Prostate gland (tissue), 2 donors: ENCODE measurements around the gene ZBTB11. TPM values are rescaled to one million over a fixed set of nuclear protein-coding genes. Genes with fewer than 3 reads are reported as not detected.
A peak's percentile ranks its signal among the peaks of the same experiment; 100 is the strongest.
"Not testable (repeated sequence)": the region's sequence is repeated elsewhere in the genome, so short reads cannot be mapped to it uniquely, and the experiment has no call there.

ENCODE experiments used
- DNase-seq: peaks from one replicate; pipeline ENCODE4 v3.0.0-alpha.2; 2019; ENCODE audit warnings: low spot score
- H3K27ac ChIP-seq, 2 donors: fragments of 200-600 bp; sonication (generic); 2 replicates each; pipeline ENCODE4 v1.5.1; 2017 to 2019
- H3K27me3 ChIP-seq: fragments of 200-600 bp; sonication (generic); replicated peaks from 2 replicates; pipeline ENCODE4 v1.5.1; 2019; ENCODE audit not compliant: insufficient read depth
- H3K36me3 ChIP-seq, 2 donors: fragments of 200-600 bp; sonication (generic); 1 replicate in 1 of 2; 2 replicates in 1 of 2; pipeline versions ENCODE4 v1.5.1 to v1.8.1; 2017 to 2019
- H3K4me1 ChIP-seq: fragments of 200-600 bp; sonication (generic); replicated peaks from 2 replicates; pipeline ENCODE4 v1.5.1; 2019
- H3K4me3 ChIP-seq, 2 donors: fragments of 200-600 bp; sonication (generic); 2 replicates each; pipeline ENCODE4 v1.5.1; 2017 to 2019
- H3K9me3 ChIP-seq: fragments of 200-600 bp; sonication (generic); 2 replicates; pipeline ENCODE4 v1.5.1; 2017
- POLR2A ChIP-seq: fragments of 450-650 bp; IDR thresholded peaks from one replicate; pipeline ENCODE4 v1.6.1; 2016; ENCODE audit warnings: antibody characterized with exemption, mild to moderate bottlenecking
- POLR2AphosphoS5 ChIP-seq: sonication (generic); formaldehyde crosslinking; IDR thresholded peaks from one replicate; pipeline ENCODE4 v1.6.1; 2017; ENCODE audit warnings: antibody characterized with exemption
- WGBS: methylation state at CpG from one replicate; pipeline ENCODE4 v1.1.5; 2018; 5-methylcytosine and 5-hydroxymethylcytosine counted together
- intact Hi-C: fragments of 100-400 bp; cut with DNase I; formaldehyde crosslinking; loops from one replicate; pipeline ENCODE4 v1.14.2; 2022
- total RNA-seq, 2 donors: library from RNA; depleted of rRNA; stranded (reverse); fragments of >200 nt; gene quantifications; one replicate each; pipeline ENCODE4 v1.1.0, GENCODE V29; 2016
- TF ChIP-seq, protein P1 (sequence below), 4 experiments: fragments of 200-600 bp in 2 of 4; fragments of 450-650 bp in 2 of 4; sonication (generic) in 2 of 4; IDR thresholded peaks; 1 replicate in 3 of 4; 2 replicates in 1 of 4; pipeline ENCODE4 v1.5.1; 2016 to 2019; ENCODE audit warnings: antibody characterized with exemption in 4 of 4, mild to moderate bottlenecking in 2 of 4, moderate library complexity in 2 of 4

ZBTB11 gene
- total RNA-seq, 2 donors from 2014 or later, result 20.5 to 21.2 TPM

DNA sequence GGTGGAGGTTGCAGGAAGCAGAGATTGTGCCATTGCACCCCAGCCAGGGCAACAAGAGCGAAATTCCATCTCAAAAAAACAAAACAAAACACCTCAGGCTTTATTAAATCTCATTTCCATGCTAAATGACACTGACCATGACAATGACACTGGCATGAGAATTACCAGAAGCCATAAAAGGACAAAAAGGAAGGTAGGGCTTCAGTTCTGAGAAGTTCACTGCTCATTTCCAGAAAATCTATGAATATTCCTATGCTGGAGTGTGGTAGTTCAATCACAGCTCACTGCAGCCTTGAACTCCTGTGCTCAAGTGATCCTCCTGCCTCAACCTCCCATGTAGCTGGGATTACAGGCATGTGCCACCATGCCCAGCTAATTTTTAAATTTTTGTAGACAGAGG, 58.2 kb downstream of the ZBTB11 start:
- Histone ChIP-seq H3K27ac (no peak overlapping the region), H3K36me3 (no peaks in the 10 kb centered on the region), H3K27me3 (no peaks in the 10 kb centered on the region), H3K4me1 (no peaks in the 10 kb centered on the region), H3K4me3 (no peak overlapping the region), H3K9me3 (no peaks in the 10 kb centered on the region)
- 77% methylated on average over 1 of the region's 1 CpG for WGBS
- TF ChIP-seq POLR2A, result no peak
- TF ChIP-seq, protein P1, sequence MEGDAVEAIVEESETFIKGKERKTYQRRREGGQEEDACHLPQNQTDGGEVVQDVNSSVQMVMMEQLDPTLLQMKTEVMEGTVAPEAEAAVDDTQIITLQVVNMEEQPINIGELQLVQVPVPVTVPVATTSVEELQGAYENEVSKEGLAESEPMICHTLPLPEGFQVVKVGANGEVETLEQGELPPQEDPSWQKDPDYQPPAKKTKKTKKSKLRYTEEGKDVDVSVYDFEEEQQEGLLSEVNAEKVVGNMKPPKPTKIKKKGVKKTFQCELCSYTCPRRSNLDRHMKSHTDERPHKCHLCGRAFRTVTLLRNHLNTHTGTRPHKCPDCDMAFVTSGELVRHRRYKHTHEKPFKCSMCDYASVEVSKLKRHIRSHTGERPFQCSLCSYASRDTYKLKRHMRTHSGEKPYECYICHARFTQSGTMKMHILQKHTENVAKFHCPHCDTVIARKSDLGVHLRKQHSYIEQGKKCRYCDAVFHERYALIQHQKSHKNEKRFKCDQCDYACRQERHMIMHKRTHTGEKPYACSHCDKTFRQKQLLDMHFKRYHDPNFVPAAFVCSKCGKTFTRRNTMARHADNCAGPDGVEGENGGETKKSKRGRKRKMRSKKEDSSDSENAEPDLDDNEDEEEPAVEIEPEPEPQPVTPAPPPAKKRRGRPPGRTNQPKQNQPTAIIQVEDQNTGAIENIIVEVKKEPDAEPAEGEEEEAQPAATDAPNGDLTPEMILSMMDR (IDR thresholded peaks at IDR 0.05), result no peak
- TF ChIP-seq POLR2AphosphoS5, result no peak
- intact Hi-C loops, result no loop called here
- no peak for DNase-seq

DNA sequence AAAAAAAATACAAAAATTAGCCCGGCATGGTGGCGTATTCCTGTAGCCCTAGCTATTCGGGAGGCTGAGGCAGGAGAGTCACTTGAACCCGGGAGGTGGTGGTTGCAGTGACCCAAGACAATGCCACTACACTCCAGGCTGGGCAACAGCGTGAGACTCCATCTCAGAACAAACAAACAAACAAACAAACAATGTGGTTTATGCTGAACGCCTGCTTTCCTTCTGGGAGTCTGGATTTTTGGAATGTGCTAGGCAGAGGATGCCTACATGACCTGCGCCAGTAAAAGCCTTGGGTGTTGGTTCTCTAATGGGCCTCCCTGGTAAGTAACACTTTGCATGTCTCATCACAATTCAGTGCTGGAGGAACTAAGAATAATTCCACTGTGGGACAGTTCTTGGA, 59.5 kb downstream of the ZBTB11 start:
- H3K4me1 ChIP-seq, result no peaks in the 10 kb centered on the region
- H3K27me3 ChIP-seq, result no peaks in the 10 kb centered on the region
- DNase-seq, result no peak
- 86% methylated on average over 7 of the region's 7 CpGs for WGBS
- no peak overlapping the region for H3K27ac ChIP-seq
- H3K36me3 ChIP-seq, result no peaks in the 10 kb centered on the region
- intact Hi-C loops, result no loop called here
- H3K4me3 ChIP-seq, result no peak overlapping the region
- H3K9me3 ChIP-seq, result no peaks in the 10 kb centered on the region
- TF ChIP-seq, protein P1 (IDR thresholded peaks at IDR 0.05), result no peak
- TF ChIP-seq POLR2A, result no peak
- no peak for TF ChIP-seq POLR2AphosphoS5

DNA sequence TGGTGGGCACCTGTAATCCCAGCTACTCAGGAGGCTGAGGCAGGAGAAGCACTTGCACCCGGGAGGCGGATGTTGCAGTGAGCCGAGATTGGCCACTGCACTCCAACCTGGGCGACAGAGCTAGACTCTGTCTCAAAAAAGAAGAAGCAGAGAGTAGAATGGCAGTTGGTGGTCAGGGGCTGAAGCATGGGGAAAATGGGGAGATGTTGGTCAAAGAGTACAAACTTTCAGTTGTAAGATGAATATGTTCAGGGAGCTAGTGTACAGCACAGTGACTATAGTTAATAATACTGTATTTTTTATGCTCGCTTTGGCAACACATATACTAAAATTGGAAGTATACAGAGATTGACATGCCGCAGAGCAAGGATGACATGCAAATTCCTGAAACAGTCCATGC, 61.4 kb downstream of the ZBTB11 start:
- intact Hi-C loops, result no loop called here

DNA sequence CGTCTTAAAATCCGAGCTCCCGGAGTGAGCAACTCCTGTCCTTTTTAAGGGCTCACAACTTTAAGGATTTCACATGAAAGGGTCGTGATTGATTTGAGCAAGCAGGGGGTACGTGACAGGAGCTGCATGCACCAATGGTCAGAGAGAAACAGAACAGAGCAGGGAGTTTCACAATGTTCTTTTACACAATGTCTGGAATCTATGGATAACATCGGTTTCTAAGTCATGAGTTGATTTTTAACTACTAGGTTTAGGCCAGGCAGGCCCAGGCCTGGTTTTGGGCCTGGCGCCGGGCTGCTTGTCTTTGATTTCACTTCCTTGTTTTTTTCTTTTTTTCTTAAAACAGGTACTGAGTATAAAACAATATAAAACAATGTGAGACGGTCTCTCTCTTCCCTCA, 63.9 kb downstream of the ZBTB11 start:
- TF ChIP-seq POLR2AphosphoS5, result peak; percentile 40
- H3K4me3 ChIP-seq, intact Hi-C loops, H3K36me3 ChIP-seq, H3K4me1 ChIP-seq, H3K27me3 ChIP-seq, H3K9me3 ChIP-seq: not testable (repeated sequence)
- peak; percentile 20 for DNase-seq
- WGBS, result 39% methylated on average over 9 of the region's 9 CpGs
- H3K27ac ChIP-seq, result peak overlapping the region; percentile 20 to 42

More for the DNA sequence above, 61.4 kb downstream of the ZBTB11 start:
- Histone ChIP-seq H3K9me3 (no peaks in the 10 kb centered on the region), H3K4me3 (no peak overlapping the region), H3K4me1 (no peaks in the 10 kb centered on the region), H3K36me3 (no peaks in the 10 kb centered on the region), H3K27me3 (no peaks in the 10 kb centered on the region), H3K27ac (no peak overlapping the region)
- no peak for DNase-seq
- WGBS, result 95% methylated on average over 6 of the region's 6 CpGs
- TF ChIP-seq, protein P1 (IDR thresholded peaks at IDR 0.05), result no peak
- TF ChIP-seq POLR2A (no peak), POLR2AphosphoS5 (no peak)

DNA sequence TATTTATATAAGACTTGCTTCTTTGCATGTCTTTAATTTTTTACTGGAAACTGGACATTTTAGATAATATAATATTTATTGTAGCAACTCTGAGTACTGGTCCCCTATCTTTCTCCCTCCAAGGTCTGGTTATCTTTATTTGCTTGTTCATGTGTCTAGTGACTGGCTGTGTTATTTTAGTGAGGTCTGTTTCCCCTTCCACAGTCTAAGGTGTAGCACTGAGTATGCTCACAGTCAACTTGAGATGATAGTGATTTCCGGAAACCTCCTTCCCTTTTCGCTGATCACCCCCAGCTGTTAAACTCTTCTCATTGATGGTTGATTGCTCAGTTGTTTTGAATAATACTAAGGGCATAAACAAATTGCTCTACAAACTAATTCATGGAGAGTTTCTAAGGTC, 65.9 kb downstream of the ZBTB11 start:
- intact Hi-C loops, result no loop called here
- H3K27me3 ChIP-seq, result no peaks in the 10 kb centered on the region
- no peaks in the 10 kb centered on the region for H3K36me3 ChIP-seq
- H3K4me3 ChIP-seq, result no peak overlapping the region
- WGBS, result 96% methylated on average over 2 of the region's 2 CpGs
- DNase-seq, result no peak
- no peak overlapping the region for H3K27ac ChIP-seq
- TF ChIP-seq POLR2A, result no peak
- H3K4me1 ChIP-seq, result no peaks in the 10 kb centered on the region
- no peaks in the 10 kb centered on the region for H3K9me3 ChIP-seq

DNA sequence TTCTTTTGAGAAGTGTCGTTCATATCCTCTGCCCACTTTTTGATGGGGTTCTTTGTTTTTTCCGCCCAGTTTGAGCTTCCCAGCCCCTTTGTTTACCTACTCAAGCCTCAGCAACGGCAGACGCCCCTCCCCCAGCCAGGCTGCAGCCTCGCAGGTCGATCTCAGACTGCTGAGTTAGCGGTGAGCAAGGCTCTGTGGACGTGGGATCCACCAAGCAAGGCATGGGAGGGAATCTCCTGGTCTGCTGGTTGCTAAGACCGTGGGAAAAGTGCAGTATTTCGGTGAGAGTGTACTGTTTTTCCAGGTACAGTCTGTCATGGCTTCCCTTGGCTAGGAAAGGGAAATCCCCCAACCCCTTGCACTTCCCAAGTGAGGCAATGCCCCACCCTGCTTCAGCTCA, 71.5 kb downstream of the ZBTB11 start:
- H3K36me3 ChIP-seq, H3K9me3 ChIP-seq, H3K4me3 ChIP-seq, DNase-seq, intact Hi-C loops, H3K27me3 ChIP-seq, H3K27ac ChIP-seq, H3K4me1 ChIP-seq: not testable (repeated sequence)
- WGBS, result 69% methylated on average over 10 of the region's 10 CpGs
